HG03460 (cell line): ENCODE data around the gene FBXW10.
"Not testable (repeated sequence)": the region's sequence is repeated elsewhere in the genome, so short reads cannot be mapped to it uniquely, and the experiment has no call there.

ENCODE experiments used
- ATAC-seq: cut with Tn5 transposase; IDR thresholded peaks from one replicate; pipeline ENCODE4 v1.9.1; 2021; ENCODE audit not compliant: unreplicated experiment

The FBXW10 gene

GRCh38 chr17:18747501-18747900, 3.6 kb downstream of the FBXW10 start:
- ATAC-seq, result not testable (repeated sequence)

- not testable (repeated sequence) for ATAC-seq
These were observed 6.4 kb downstream of the FBXW10 start for GRCh38 chr17:18750242-18750641.

- not testable (repeated sequence) for ATAC-seq
These were observed 10.1 kb downstream of the FBXW10 start for GRCh38 chr17:18753829-18754409.

GRCh38 chr17:18755969-18756368, 12.1 kb downstream of the FBXW10 start:
- not testable (repeated sequence) for ATAC-seq

GRCh38 chr17:18757368-18758044, 13.7 kb downstream of the FBXW10 start:
- not testable (repeated sequence) for ATAC-seq

GRCh38 chr17:18758344-18758743, 14.5 kb downstream of the FBXW10 start:
- not testable (repeated sequence) for ATAC-seq

- ATAC-seq, result not testable (repeated sequence)
These were observed 16.4 kb downstream of the FBXW10 start for GRCh38 chr17:18760221-18760620.

- not testable (repeated sequence) for ATAC-seq
These were observed 26.7 kb downstream of the FBXW10 start for GRCh38 chr17:18770572-18770971.

GRCh38 chr17:18771066-18771465, 27.2 kb downstream of the FBXW10 start:
- not testable (repeated sequence) for ATAC-seq

- no peak for ATAC-seq
These were observed 28.6 kb downstream of the FBXW10 start for GRCh38 chr17:18772471-18772870.

- peak; percentile 99 for ATAC-seq
These were observed 37.3 kb downstream of the FBXW10 start, which contains the start of gene TVP23B for GRCh38 chr17:18780991-18781718. Gene TVP23B, plus strand, starts transcription at chr17:18781183. Its CDS starts 111 bp downstream, at chr17:18781294.

- not testable (repeated sequence) for ATAC-seq
These were observed 38.0 kb downstream of the FBXW10 start for GRCh38 chr17:18781805-18782204.

GRCh38 chr17:18785933-18786332, 42.1 kb downstream of the FBXW10 start:
- ATAC-seq, result not testable (repeated sequence)

- not testable (repeated sequence) for ATAC-seq
These were observed 43.0 kb downstream of the FBXW10 start for GRCh38 chr17:18786890-18787289.

GRCh38 chr17:18791402-18791801, 47.5 kb downstream of the FBXW10 start:
- ATAC-seq, result not testable (repeated sequence)

- not testable (repeated sequence) for ATAC-seq
These were observed 51.0 kb downstream of the FBXW10 start for GRCh38 chr17:18794841-18795240.

GRCh38 chr17:18796887-18797286, 53.0 kb downstream of the FBXW10 start:
- not testable (repeated sequence) for ATAC-seq

- not testable (repeated sequence) for ATAC-seq
These were observed 59.8 kb downstream of the FBXW10 start for GRCh38 chr17:18803458-18804245.

- not testable (repeated sequence) for ATAC-seq
These were observed 72.1 kb downstream of the FBXW10 start for GRCh38 chr17:18815924-18816323.

- ATAC-seq, result not testable (repeated sequence)
These were observed 72.9 kb downstream of the FBXW10 start for GRCh38 chr17:18816489-18817371.
